Tibial nerve (tissue), 4 donors: ENCODE data around the gene PCED1A.

Experiments used
- CTCF ChIP-seq, 5 experiments: fragments of 200-600 bp in 3 of 5; fragments of 450-650 bp in 2 of 5; sonication (generic) in 3 of 5; IDR thresholded peaks; one replicate each; pipeline ENCODE4 v1.5.1; 2016 to 2019; ENCODE audit warnings: antibody characterized with exemption in 5 of 5, mild to moderate bottlenecking in 3 of 5, moderate library complexity in 2 of 5
- EP300 ChIP-seq, 2 donors: sonication (generic); formaldehyde crosslinking; IDR thresholded peaks; one replicate each; pipeline ENCODE4 v1.6.1; 2017; ENCODE audit warnings: antibody characterized with exemption in 2 of 2, mild to moderate bottlenecking in 1 of 2

DNA sequence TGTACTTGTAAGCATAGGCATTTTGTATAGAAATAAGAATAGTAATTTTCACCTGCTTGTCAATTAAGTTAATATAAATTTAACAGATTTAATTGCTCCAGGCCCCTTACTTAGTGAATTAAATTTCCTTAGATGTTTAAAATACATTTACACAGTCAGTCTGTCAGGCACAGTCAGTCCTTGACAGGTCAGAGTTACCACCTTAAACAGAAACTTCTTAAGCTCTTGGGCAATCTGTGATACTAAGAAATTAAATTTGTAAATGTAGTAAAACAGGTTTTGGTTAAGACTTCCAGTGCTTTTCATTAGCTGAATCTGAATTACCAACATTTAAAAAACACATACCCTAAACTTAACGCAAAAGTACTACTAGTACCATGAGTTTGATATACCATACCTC, 48.8 kb upstream of the PCED1A start:
- no peak for TF ChIP-seq CTCF (IDR thresholded peaks at IDR 0.05)
- no peak for TF ChIP-seq EP300 (IDR thresholded peaks at IDR 0.05)
